ENCODE measurements around the gene PNPLA7. TPM values are rescaled to one million over a fixed set of nuclear protein-coding genes. Genes with fewer than 3 reads are reported as not detected.
A peak's percentile ranks its signal among the peaks of the same experiment; 100 is the strongest.

PNPLA7 gene
- total and polyA plus RNA-seq, 2 of the 13 experiments (the other 11 are each of a cell fraction or from before 2014, with no cell fraction given) = 0.42 to 1.5 TPM

DNA sequence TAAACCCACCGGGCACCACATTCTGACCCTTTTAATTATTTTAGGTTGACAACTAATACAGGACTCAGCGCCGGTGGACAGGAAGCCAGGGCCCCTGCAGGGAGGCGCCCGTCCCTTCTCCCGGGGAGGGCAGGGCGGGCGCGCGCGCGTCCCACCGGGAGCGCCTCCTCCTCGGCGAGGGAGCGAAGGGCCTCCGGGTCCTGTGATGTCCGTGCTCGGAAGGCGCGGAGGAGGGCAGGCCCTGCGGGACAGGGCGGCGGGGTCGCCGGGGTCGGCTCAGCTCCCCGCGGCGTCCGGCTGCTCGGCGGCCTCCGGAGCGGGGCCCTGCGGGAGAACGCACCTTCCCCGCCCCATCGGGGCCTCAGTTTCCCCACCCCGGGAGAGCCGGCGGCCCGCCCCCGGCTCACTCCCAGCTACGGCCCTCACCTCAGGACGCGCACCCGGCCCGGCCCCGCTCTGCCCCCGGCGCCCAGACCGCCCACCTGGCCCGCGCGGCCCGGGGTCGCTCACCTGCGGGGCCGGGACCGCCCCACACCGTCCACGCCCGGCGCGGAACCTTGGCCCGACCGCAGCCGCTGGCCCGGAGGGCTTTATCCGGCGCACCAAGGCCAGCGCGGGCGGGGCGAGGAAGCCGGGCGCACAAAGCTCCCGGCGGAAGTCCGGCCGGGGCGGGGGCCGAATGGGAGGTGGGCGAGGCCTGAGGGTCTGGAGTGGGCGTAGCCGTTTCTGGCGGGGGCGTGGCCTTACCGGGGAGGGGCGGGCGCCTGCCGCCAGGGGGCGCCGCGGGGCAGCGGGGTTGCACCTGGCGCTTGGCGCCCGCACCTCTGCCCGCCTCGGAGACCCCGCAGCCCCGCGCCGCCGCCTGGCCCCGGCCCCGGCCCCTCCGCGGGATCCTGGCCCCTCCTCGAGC, 127.3 kb downstream of the PNPLA7 start, which contains the start of the genes EXD3 and NOXA1 (continued):
- TF ChIP-seq, protein P1, sequence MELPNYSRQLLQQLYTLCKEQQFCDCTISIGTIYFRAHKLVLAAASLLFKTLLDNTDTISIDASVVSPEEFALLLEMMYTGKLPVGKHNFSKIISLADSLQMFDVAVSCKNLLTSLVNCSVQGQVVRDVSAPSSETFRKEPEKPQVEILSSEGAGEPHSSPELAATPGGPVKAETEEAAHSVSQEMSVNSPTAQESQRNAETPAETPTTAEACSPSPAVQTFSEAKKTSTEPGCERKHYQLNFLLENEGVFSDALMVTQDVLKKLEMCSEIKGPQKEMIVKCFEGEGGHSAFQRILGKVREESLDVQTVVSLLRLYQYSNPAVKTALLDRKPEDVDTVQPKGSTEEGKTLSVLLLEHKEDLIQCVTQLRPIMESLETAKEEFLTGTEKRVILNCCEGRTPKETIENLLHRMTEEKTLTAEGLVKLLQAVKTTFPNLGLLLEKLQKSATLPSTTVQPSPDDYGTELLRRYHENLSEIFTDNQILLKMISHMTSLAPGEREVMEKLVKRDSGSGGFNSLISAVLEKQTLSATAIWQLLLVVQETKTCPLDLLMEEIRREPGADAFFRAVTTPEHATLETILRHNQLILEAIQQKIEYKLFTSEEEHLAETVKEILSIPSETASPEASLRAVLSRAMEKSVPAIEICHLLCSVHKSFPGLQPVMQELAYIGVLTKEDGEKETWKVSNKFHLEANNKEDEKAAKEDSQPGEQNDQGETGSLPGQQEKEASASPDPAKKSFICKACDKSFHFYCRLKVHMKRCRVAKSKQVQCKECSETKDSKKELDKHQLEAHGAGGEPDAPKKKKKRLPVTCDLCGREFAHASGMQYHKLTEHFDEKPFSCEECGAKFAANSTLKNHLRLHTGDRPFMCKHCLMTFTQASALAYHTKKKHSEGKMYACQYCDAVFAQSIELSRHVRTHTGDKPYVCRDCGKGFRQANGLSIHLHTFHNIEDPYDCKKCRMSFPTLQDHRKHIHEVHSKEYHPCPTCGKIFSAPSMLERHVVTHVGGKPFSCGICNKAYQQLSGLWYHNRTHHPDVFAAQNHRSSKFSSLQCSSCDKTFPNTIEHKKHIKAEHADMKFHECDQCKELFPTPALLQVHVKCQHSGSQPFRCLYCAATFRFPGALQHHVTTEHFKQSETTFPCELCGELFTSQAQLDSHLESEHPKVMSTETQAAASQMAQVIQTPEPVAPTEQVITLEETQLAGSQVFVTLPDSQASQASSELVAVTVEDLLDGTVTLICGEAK (IDR thresholded peaks at IDR 0.05) = peak; percentile 72
- TF ChIP-seq, protein P1 (CRISPR knock-in tag; IDR thresholded peaks at IDR 0.05) = peak; percentile 65; the same call in 1 of the 2 replicates
- TF ChIP-seq RAD21 (CRISPR knock-in tag; IDR thresholded peaks at IDR 0.05) (peak; percentile 87), ZNF672 (CRISPR knock-in tag; IDR thresholded peaks at IDR 0.05) (0 out of 2 replicates have a peak, but pooled peaks have one; percentile 93), HOXD1 (CRISPR knock-in tag; IDR thresholded peaks at IDR 0.05) (0 out of 2 replicates have a peak, but pooled peaks have one; percentile 20), STAG1 (CRISPR knock-in tag; IDR thresholded peaks at IDR 0.05) (peak; percentile 30), POGZ (CRISPR knock-in tag; IDR thresholded peaks at IDR 0.05) (peak; percentile 69; the same call in 1 of the 2 replicates), BORCS8-MEF2B (CRISPR knock-in tag; IDR thresholded peaks at IDR 0.05) (peak; percentile 78; the same call in 1 of the 2 replicates), SAP130 (CRISPR knock-in tag; IDR thresholded peaks at IDR 0.05; ENCODE audit: low read depth) (peak; percentile 77), ZSCAN9 (CRISPR knock-in tag; IDR thresholded peaks at IDR 0.05; ENCODE audit: borderline replicate concordance) (peak; percentile 64; the same call in 1 of the 2 replicates), MXI1 (IDR thresholded peaks at IDR 0.05; ENCODE audit: borderline replicate concordance, low read depth, low read length) (peak; percentile 89; the same call in 1 of the 3 replicates), HOXA3 (CRISPR knock-in tag; IDR thresholded peaks at IDR 0.05) (peak; percentile 91)
- TF ChIP-seq, protein P2, sequence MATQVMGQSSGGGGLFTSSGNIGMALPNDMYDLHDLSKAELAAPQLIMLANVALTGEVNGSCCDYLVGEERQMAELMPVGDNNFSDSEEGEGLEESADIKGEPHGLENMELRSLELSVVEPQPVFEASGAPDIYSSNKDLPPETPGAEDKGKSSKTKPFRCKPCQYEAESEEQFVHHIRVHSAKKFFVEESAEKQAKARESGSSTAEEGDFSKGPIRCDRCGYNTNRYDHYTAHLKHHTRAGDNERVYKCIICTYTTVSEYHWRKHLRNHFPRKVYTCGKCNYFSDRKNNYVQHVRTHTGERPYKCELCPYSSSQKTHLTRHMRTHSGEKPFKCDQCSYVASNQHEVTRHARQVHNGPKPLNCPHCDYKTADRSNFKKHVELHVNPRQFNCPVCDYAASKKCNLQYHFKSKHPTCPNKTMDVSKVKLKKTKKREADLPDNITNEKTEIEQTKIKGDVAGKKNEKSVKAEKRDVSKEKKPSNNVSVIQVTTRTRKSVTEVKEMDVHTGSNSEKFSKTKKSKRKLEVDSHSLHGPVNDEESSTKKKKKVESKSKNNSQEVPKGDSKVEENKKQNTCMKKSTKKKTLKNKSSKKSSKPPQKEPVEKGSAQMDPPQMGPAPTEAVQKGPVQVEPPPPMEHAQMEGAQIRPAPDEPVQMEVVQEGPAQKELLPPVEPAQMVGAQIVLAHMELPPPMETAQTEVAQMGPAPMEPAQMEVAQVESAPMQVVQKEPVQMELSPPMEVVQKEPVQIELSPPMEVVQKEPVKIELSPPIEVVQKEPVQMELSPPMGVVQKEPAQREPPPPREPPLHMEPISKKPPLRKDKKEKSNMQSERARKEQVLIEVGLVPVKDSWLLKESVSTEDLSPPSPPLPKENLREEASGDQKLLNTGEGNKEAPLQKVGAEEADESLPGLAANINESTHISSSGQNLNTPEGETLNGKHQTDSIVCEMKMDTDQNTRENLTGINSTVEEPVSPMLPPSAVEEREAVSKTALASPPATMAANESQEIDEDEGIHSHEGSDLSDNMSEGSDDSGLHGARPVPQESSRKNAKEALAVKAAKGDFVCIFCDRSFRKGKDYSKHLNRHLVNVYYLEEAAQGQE (IDR thresholded peaks at IDR 0.05; ENCODE audit: borderline replicate concordance in 1 of 2, low read depth in 1 of 2, low read length in 2 of 2) = peak in 1 of 2 experiments; percentile 35; a peak in 1 of 4 replicates
- TF ChIP-seq, protein P3, sequence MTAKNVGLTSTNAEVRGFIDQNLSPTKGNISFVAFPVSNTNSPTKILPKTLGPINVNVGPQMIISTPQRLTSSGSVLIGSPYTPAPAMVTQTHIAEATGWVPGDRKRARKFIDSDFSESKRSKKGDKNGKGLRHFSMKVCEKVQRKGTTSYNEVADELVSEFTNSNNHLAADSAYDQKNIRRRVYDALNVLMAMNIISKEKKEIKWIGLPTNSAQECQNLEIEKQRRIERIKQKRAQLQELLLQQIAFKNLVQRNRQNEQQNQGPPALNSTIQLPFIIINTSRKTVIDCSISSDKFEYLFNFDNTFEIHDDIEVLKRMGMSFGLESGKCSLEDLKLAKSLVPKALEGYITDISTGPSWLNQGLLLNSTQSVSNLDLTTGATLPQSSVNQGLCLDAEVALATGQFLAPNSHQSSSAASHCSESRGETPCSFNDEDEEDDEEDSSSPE (CRISPR knock-in tag; IDR thresholded peaks at IDR 0.05) = peak; percentile 48; the same call in 1 of the 2 replicates

All from HepG2 (cell line).